K562 (cell line): ENCODE measurements around the gene UBXN10. TPM values are rescaled to one million over a fixed set of nuclear protein-coding genes. Genes with fewer than 3 reads are reported as not detected.

Experiments used
- ATAC-seq: fragments of 200-7000 bp; cut with Tn5 transposase; 3 replicates; pipeline ENCODE4 v1.9.1; 2020; ENCODE audit warnings: moderate library complexity
- BruUV-seq: library from RNA; stranded (reverse); fragments of 400-500 nt; replicated peaks from 2 replicates; lab custom pipeline; 2021; lab: Mats Ljungman, UMichigan
- CTCF ChIA-PET: fragments of 300-600 bp; formaldehyde crosslinking; extraction: SDS; loops from one replicate; lab custom pipeline; 2021; ENCODE audit warnings: low intra/inter-chr PET ratio; lab: Yijun Ruan, JAX
- POLR2A ChIA-PET: fragments of 300-600, 350-650 bp; sonication (Branson Sonifier 250); formaldehyde crosslinking; extraction: SDS; loops from one replicate; lab custom pipeline; 2021; ENCODE audit warnings: antibody characterized with exemption, inconsistent platforms; lab: Yijun Ruan, JAX
- DNase-seq, 4 experiments: peaks; one replicate each; pipeline versions ENCODE4 v3.0.0 to v3.0.0-alpha.2; 2011 to 2018; ENCODE audit warnings: low spot score in 3 of 4, mixed read lengths in 3 of 4; ENCODE audit errors: extremely low read depth in 1 of 4
- FAIRE-seq: peaks from 2 replicates; lab custom pipeline; 2011; peaks lifted over from hg19 to GRCh38; lab: Jason Lieb, UNC
- H2AFZ ChIP-seq: 2 replicates; pipeline ENCODE4 v1.6.0; 2011; ENCODE audit warnings: low read depth, low read length, control low read depth, inconsistent platforms
- H3K27ac ChIP-seq: fragments of 200-600 bp; 3 replicates; pipeline ENCODE4 v1.8.0; 2011; ENCODE audit warnings: low read depth, mild to moderate bottlenecking, control low read depth, inconsistent platforms, low read length, moderate library complexity, mixed read lengths; ENCODE audit errors: extremely low read depth
- H3K27me3 ChIP-seq, 2 experiments: fragments of 300-600 bp in 1 of 2; 2 replicates in 1 of 2; 3 replicates in 1 of 2; pipeline versions ENCODE4 v1.6.0 to v1.8.0; 2011; ENCODE audit warnings: inconsistent platforms in 2 of 2, low read length in 2 of 2, mild to moderate bottlenecking in 1 of 2, mixed read lengths in 1 of 2, moderate library complexity in 1 of 2; ENCODE audit not compliant: control insufficient read depth in 2 of 2, insufficient read depth in 2 of 2
- H3K36me3 ChIP-seq: fragments of 300-600 bp; 3 replicates; pipeline ENCODE4 v1.8.0; 2011; ENCODE audit warnings: mild to moderate bottlenecking, low read length, inconsistent platforms; ENCODE audit not compliant: control insufficient read depth, insufficient read depth
- H3K4me1 ChIP-seq, 2 experiments: fragments of 200-600 bp in 1 of 2; replicated peaks in 1 of 2; 2 replicates in 1 of 2; 3 replicates in 1 of 2; pipeline versions ENCODE4 v1.5.1 to v1.8.0; 2011; ENCODE audit warnings: inconsistent platforms in 2 of 2, low read length in 2 of 2, mild to moderate bottlenecking in 1 of 2, mixed read lengths in 1 of 2, moderate library complexity in 1 of 2; ENCODE audit not compliant: control insufficient read depth in 2 of 2, insufficient read depth in 2 of 2
- H3K4me2 ChIP-seq: 2 replicates; pipeline ENCODE4 v1.6.1; 2011; ENCODE audit warnings: low read length, control low read depth, inconsistent platforms, mixed read lengths; ENCODE audit not compliant: insufficient read depth
- H3K4me3 ChIP-seq: fragments of 200-600 bp; sonication (generic), shearing (Covaris generic); 2 replicates; pipeline ENCODE4 v1.5.1; 2016; ENCODE audit warnings: control low read depth, inconsistent platforms
- H3K79me2 ChIP-seq: fragments of 200-600 bp; 3 replicates; pipeline ENCODE4 v1.8.0; 2011; ENCODE audit warnings: low read length, inconsistent platforms; ENCODE audit not compliant: control insufficient read depth, insufficient read depth
- H3K9ac ChIP-seq, 2 experiments: 2 replicates each; pipeline versions ENCODE4 v1.6.0 to v1.6.1; 2011; ENCODE audit warnings: low read depth in 2 of 2, low read length in 2 of 2, control low read depth in 1 of 2, inconsistent platforms in 1 of 2, mild to moderate bottlenecking in 1 of 2, mixed read lengths in 1 of 2; ENCODE audit not compliant: insufficient read depth in 1 of 2
- H3K9me1 ChIP-seq: one replicate; pipeline ENCODE4 v1.6.0; 2011; ENCODE audit warnings: inconsistent platforms, mild to moderate bottlenecking, low read length, moderate library complexity; ENCODE audit not compliant: control insufficient read depth, insufficient read depth
- H3K9me3 ChIP-seq: replicated peaks from 2 replicates; pipeline ENCODE4 v1.5.1; 2011; ENCODE audit warnings: low read depth, low read length, inconsistent platforms; ENCODE audit not compliant: control insufficient read depth, insufficient read depth
- H4K20me1 ChIP-seq: replicated peaks from 2 replicates; pipeline ENCODE4 v1.6.1; 2011; ENCODE audit warnings: low read length, inconsistent platforms, mixed read lengths; ENCODE audit not compliant: control insufficient read depth, insufficient read depth
- C11orf30 ChIP-seq: fragments of 450-650 bp; IDR thresholded peaks from 2 replicates; pipeline ENCODE4 v1.6.1; 2016; ENCODE audit warnings: low read depth, mild to moderate bottlenecking
- EGR1 ChIP-seq: fragments of 450-650 bp; conservative IDR thresholded peaks from 2 replicates; pipeline ENCODE4 v1.6.1; 2017; ENCODE audit warnings: mild to moderate bottlenecking
- EHMT2 ChIP-seq: fragments of 450-650 bp; IDR thresholded peaks from 2 replicates; pipeline ENCODE4 v1.6.1; 2018; ENCODE audit warnings: antibody characterized with exemption
- RBM39 ChIP-seq: fragments of 200-400 bp; formaldehyde crosslinking; optimal IDR thresholded peaks from 2 replicates; pipeline ENCODE3; 2018; ENCODE audit warnings: low read depth, low read length
- RFX1 ChIP-seq: fragments of 450-650 bp; IDR thresholded peaks from 2 replicates; pipeline ENCODE4 v1.6.1; 2016; ENCODE audit warnings: mild to moderate bottlenecking, moderate library complexity
- SNIP1 ChIP-seq: fragments of 450-650 bp; IDR thresholded peaks from 2 replicates; pipeline ENCODE4 v1.7.1; 2017; ENCODE audit warnings: low read depth, mild to moderate bottlenecking
- ZFP30 ChIP-seq: fragments of 250-450 bp; sonication (Bioruptor Pico); IDR thresholded peaks from 2 replicates; pipeline ENCODE4 v1.8.0; 2022; ENCODE audit warnings: moderate library complexity, mild to moderate bottlenecking, inconsistent platforms, borderline replicate concordance
- ZNF121 ChIP-seq: sonication (generic); formaldehyde crosslinking; conservative IDR thresholded peaks from 2 replicates; pipeline ENCODE4 v1.8.0; 2022; ENCODE audit warnings: missing genetic modification reagents
- ZNF408 ChIP-seq: fragments of 250-450 bp; sonication (Bioruptor Pico); IDR thresholded peaks from 2 replicates; pipeline ENCODE4 v1.4.0; 2020; ENCODE audit warnings: low read depth, mild to moderate bottlenecking, moderate library complexity
- WGBS: fragments of 100-300 bp; shearing (Covaris generic); methylation state at CpG from one replicate; pipeline ENCODE4 v1.1.6; 2016; ENCODE audit warnings: low coverage, mixed read lengths; ENCODE audit not compliant: insufficient coverage; ENCODE audit errors: missing lambda C conversion rate; 5-methylcytosine and 5-hydroxymethylcytosine counted together
- in situ Hi-C: fragments of 300-500 bp; cut with MboI; formaldehyde crosslinking; loops from 4 replicates; pipeline ENCODE4 v1.15.0; 2018; ENCODE audit warnings: inconsistent platforms, mixed read lengths
- intact Hi-C: fragments of 100-400 bp; cut with micrococcal nuclease; formaldehyde crosslinking; loops from 2 replicates; pipeline ENCODE4 v1.14.2; 2022
- polyA plus RNA-seq, 8 experiments: library from polyadenylated mRNA; depleted of rRNA in 4 of 8; stranded (reverse) in 5 of 8; unstranded in 3 of 8; fragments of >200 nt; fragmentation: Nextera tagmentation in 2 of 8; fragmentation: Illumina TruSeq in 1 of 8; extraction: Ambion mirVana in 2 of 8; extraction: Trizol in 1 of 8; gene quantifications; 2 replicates each; pipeline versions ENCODE4 v1.2.1 to v1.2.3, GENCODE V29; 2011 to 2014; ENCODE audit warnings: inconsistent platforms in 1 of 8, missing spikeins in 1 of 8
- total RNA-seq, 7 experiments: library from RNA; depleted of rRNA in 6 of 7; stranded (reverse); fragments of >200 nt in 6 of 7; fragmentation: Illumina TruSeq in 2 of 7; extraction: Trizol in 2 of 7; gene quantifications; 2 replicates each; pipeline versions ENCODE4 v1.2.1 to v1.2.3, GENCODE V29; 2011 to 2021; ENCODE audit warnings: low replicate concordance in 1 of 7
- TF ChIP-seq, protein P1 (sequence below), 2 experiments: fragments of 450-650 bp; conservative IDR thresholded peaks; 2 replicates each; pipeline ENCODE4 v1.6.1; 2017; ENCODE audit warnings: mild to moderate bottlenecking in 2 of 2, moderate library complexity in 2 of 2

UBXN10 gene
- total and polyA plus RNA-seq, 9 of the 15 experiments (the other 6 are each of a cell fraction or from before 2014, with no cell fraction given) = 10.7 to 17.7 (median 13.6) TPM

DNA sequence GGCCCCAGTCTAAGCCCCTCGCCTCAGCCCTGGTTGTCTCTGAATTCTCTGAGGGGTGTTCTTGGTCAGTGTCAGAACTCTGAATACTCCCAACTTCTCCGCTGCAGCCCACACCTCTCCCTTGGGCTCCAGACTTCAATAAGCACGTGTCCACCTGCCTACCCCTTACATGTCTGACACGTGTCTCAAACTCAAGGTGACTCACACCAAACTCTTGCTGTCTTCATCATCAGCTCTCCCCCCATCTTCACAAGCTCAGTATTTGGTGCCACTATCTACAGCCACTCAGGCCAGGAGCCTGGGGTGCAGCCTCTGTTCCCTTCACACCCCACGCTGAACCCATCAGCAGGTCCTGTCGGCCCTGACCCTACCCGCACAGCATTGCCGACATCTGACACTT, 18.8 kb upstream of the UBXN10 start (continued):
- no peak for TF ChIP-seq C11orf30

DNA sequence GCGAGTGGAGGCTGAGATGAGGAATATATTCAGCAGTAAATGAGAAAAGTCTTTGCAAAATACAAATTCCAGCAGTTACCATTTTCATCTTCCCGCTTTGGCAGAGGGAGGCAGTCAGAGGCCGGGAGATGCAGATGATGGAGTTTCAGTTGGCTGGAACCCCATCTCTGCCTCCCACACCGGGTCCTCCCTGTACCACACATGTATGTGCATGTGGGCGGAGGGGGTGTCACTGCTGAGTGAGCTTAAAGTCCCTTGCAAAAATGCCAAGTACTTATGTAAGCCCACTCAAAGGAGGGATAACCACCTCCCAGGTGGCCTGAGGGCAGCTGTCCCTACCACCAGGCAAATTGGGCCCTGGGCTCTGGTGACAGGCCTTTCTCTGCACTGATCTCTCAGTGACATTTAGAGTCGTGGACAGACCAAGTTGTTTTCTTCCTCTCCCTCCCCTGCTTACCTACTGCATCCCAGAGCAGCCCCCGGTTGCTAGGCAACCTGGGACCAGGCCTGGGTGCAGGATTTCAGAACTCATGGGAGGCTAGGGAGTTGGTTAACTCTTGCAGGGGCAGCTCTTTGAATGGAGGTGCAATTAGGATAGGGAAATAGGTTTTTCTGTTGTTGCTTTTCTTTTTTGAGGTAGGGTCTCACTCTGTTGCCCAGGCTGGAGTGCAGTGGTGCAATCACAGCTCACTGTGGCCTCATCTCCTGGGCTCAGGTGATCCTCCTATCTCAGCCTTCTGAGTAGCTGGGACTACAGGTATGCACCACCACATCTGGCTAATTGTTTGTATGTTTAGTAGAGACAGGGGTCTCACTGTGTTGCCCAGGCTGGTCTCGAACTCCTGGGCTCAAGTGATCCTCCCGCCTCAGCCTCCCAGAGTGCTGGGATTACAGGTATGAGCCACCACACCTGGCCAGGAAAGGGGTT, 17.1 kb upstream of the UBXN10 start:
- no peak overlapping the region for H2AFZ ChIP-seq
- no peaks in the 10 kb centered on the region for H3K79me2 ChIP-seq
- no peak overlapping the region for H3K4me3 ChIP-seq
- no peaks in the 10 kb centered on the region for H3K36me3 ChIP-seq
- DNase-seq (no peak), FAIRE-seq (no peak), ATAC-seq (no peak)
- 57% methylated on average over 9 of the region's 9 CpGs for WGBS
- ChIA-PET CTCF (no interaction called here), POLR2A (interaction anchor here (0.7 to 1.6 kb wide), 4 partner anchors 10 to 183 kb away, joined by 3 to 4 read pairs (median 4); no protein-coding TSS in a partner anchor)
- H3K9me3 ChIP-seq = peaks cover 1% of the 10 kb centered on the region; the same call in 1 of the 2 replicates
- no peaks in the 10 kb centered on the region for H3K9me1 ChIP-seq
- intact Hi-C loops = loop anchor here (5.0 kb wide), 2 partner anchors 263 to 323 kb away; no protein-coding TSS in a partner anchor
- in situ Hi-C loops = no loop called here
- H3K4me1 ChIP-seq = peaks cover 4 to 20% of the 10 kb centered on the region in 2 experiments; a peak in 4 of 5 replicates
- no peak overlapping the region for H3K27ac ChIP-seq
- peaks cover 0 to 15% of the 10 kb centered on the region in 2 experiments; a peak in 3 of 5 replicates for H3K27me3 ChIP-seq
- no peak overlapping the region for H3K9ac ChIP-seq
- TF ChIP-seq EGR1 = peak; percentile 64
- no peak for TF ChIP-seq SNIP1
- TF ChIP-seq EHMT2 = no peak
- TF ChIP-seq, protein P1, sequence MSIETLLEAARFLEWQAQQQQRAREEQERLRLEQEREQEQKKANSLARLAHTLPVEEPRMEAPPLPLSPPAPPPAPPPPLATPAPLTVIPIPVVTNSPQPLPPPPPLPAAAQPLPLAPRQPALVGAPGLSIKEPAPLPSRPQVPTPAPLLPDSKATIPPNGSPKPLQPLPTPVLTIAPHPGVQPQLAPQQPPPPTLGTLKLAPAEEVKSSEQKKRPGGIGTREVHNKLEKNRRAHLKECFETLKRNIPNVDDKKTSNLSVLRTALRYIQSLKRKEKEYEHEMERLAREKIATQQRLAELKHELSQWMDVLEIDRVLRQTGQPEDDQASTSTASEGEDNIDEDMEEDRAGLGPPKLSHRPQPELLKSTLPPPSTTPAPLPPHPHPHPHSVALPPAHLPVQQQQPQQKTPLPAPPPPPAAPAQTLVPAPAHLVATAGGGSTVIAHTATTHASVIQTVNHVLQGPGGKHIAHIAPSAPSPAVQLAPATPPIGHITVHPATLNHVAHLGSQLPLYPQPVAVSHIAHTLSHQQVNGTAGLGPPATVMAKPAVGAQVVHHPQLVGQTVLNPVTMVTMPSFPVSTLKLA (conservative IDR thresholded peaks at IDR 0.05) = no peak
- peak; percentile 87 for TF ChIP-seq RFX1
- TF ChIP-seq ZFP30 (CRISPR knock-in tag) = no peak
- TF ChIP-seq ZNF408 (CRISPR knock-in tag) = no peak
- TF ChIP-seq ZNF121 (CRISPR knock-in tag) = peak; percentile 89
- TF ChIP-seq RBM39 = no peak
- H4K20me1 ChIP-seq = no peaks in the 10 kb centered on the region
- no peak overlapping the region for H3K4me2 ChIP-seq
- BruUV-seq = no TSS peak
